ENCODE data around the gene CHST8.

GRCh38 chr19:33751436-33751770 lies 129.7 kb downstream of the CHST8 start:
- TF ChIP-seq POLR2AphosphoS5 (IDR thresholded peaks at IDR 0.05; ENCODE audit: borderline replicate concordance, low read depth, low read length) (no peak), EZH2 (IDR thresholded peaks at IDR 0.05) (no peak)
